GM12878 (cell line): ENCODE data around the gene AARSD1. TPM values are rescaled to one million over a fixed set of nuclear protein-coding genes. Genes with fewer than 3 reads are reported as not detected.

ENCODE experiments used
- ATF7 ChIP-seq: fragments of 450-650 bp; IDR thresholded peaks from 2 replicates; pipeline ENCODE4 v1.6.1; 2016; ENCODE audit warnings: low read depth, mild to moderate bottlenecking
- BCL11A ChIP-seq: IDR thresholded peaks from 2 replicates; pipeline ENCODE4 v1.6.1; 2011; ENCODE audit warnings: low read depth, low read length
- CBX3 ChIP-seq: fragments of 200-600 bp; sonication (generic); IDR thresholded peaks from 2 replicates; pipeline ENCODE4 v1.6.1; 2016; ENCODE audit warnings: low read depth, borderline replicate concordance
- CBX5 ChIP-seq: sonication (generic); IDR thresholded peaks from 2 replicates; pipeline ENCODE4 v1.6.1; 2016; ENCODE audit warnings: low read depth, moderate library complexity, mild to moderate bottlenecking, inconsistent platforms
- EED ChIP-seq: sonication (generic); IDR thresholded peaks from 2 replicates; pipeline ENCODE4 v1.6.1; 2016; ENCODE audit warnings: antibody characterized with exemption, low read depth
- ELK1 ChIP-seq: IDR thresholded peaks from 2 replicates; pipeline ENCODE4 v1.6.1; 2012; ENCODE audit warnings: low read depth, low read length, improper control_type of control experiment
- FOS ChIP-seq: IDR thresholded peaks from 3 replicates; pipeline ENCODE4 v1.6.1; 2011; ENCODE audit warnings: borderline replicate concordance; ENCODE audit not compliant: insufficient read length; ENCODE audit errors: extremely low read depth
- FOXK2 ChIP-seq: fragments of 450-650 bp; IDR thresholded peaks from 2 replicates; pipeline ENCODE4 v1.6.1; 2017; ENCODE audit warnings: mild to moderate bottlenecking, moderate library complexity
- IKZF2 ChIP-seq, 2 experiments: fragments of 450-650 bp; IDR thresholded peaks; 2 replicates each; pipeline ENCODE4 v1.6.1; 2017; ENCODE audit warnings: mild to moderate bottlenecking in 2 of 2, moderate library complexity in 2 of 2
- LARP7 ChIP-seq: fragments of 450-650 bp; IDR thresholded peaks from 2 replicates; pipeline ENCODE4 v1.6.1; 2017; ENCODE audit warnings: mild to moderate bottlenecking
- MXI1 ChIP-seq: fragments of 150-350 bp; IDR thresholded peaks from 2 replicates; pipeline ENCODE4 v1.6.1; 2011; ENCODE audit warnings: low read depth, mild to moderate bottlenecking, inconsistent platforms, low read length, improper control_type of control experiment
- MYB ChIP-seq: fragments of 150-350 bp; IDR thresholded peaks from 2 replicates; pipeline ENCODE4 v1.6.1; 2014; ENCODE audit warnings: mild to moderate bottlenecking, low read depth, low read length, borderline replicate concordance
- PKNOX1 ChIP-seq: fragments of 450-650 bp; IDR thresholded peaks from 2 replicates; pipeline ENCODE4 v1.6.1; 2016; ENCODE audit warnings: mild to moderate bottlenecking
- PML ChIP-seq: IDR thresholded peaks from 2 replicates; pipeline ENCODE4 v1.6.1; 2012; ENCODE audit warnings: low read length, inconsistent platforms
- POLR2AphosphoS2 ChIP-seq: IDR thresholded peaks from 2 replicates; pipeline ENCODE4 v1.6.1; 2011; ENCODE audit warnings: low read depth, mild to moderate bottlenecking, low read length, improper control_type of control experiment, moderate library complexity
- RB1 ChIP-seq: fragments of 450-650 bp; formaldehyde crosslinking; IDR thresholded peaks from 2 replicates; pipeline ENCODE4 v1.6.1; 2017; ENCODE audit warnings: mild to moderate bottlenecking, borderline replicate concordance
- RBBP5 ChIP-seq: fragments of 200-600 bp; sonication (generic); conservative IDR thresholded peaks from 2 replicates; pipeline ENCODE4 v1.6.1; 2016
- SMARCA5 ChIP-seq: fragments of 450-650 bp; IDR thresholded peaks from 2 replicates; pipeline ENCODE4 v1.6.1; 2017; ENCODE audit warnings: mild to moderate bottlenecking
- STAT3 ChIP-seq: IDR thresholded peaks from 2 replicates; pipeline ENCODE4 v1.6.1; 2011; ENCODE audit warnings: low read depth, low read length, improper control_type of control experiment
- polyA plus RNA-seq, 11 experiments: library from polyadenylated mRNA; depleted of rRNA in 4 of 11; unstranded in 6 of 11; stranded (reverse) in 5 of 11; fragments of >200 nt; fragmentation: Nextera tagmentation in 4 of 11; fragmentation: Illumina TruSeq in 1 of 11; extraction: Ambion mirVana in 4 of 11; extraction: Trizol in 1 of 11; gene quantifications; 1 replicate in 1 of 11; 2 replicates in 10 of 11; pipeline versions ENCODE4 v1.2.1 to v1.2.3, GENCODE V29; 2011 to 2016; ENCODE audit warnings: inconsistent platforms in 2 of 11, missing spikeins in 2 of 11, low read depth in 1 of 11
- total RNA-seq, 4 experiments: library from RNA; depleted of rRNA in 3 of 4; stranded (reverse); fragments of >200 nt in 3 of 4; fragmentation: Illumina TruSeq in 1 of 4; extraction: Trizol in 1 of 4; gene quantifications; 2 replicates each; pipeline versions ENCODE4 v1.2.1 to v1.2.3, GENCODE V29; 2013 to 2021
- TF ChIP-seq, protein P1 (sequence below): fragments of 450-650 bp; IDR thresholded peaks from 2 replicates; pipeline ENCODE4 v1.6.1; 2017; ENCODE audit warnings: antibody characterized with exemption, mild to moderate bottlenecking, moderate library complexity
- TF ChIP-seq, protein P2 (sequence below): fragments of 450-650 bp; IDR thresholded peaks from 2 replicates; pipeline ENCODE4 v1.6.1; 2017; ENCODE audit warnings: mild to moderate bottlenecking, moderate library complexity

The AARSD1 gene
- total and polyA plus RNA-seq, 10 of the 15 experiments (the other 5 are each of a cell fraction or from before 2014, with no cell fraction given), result 32.2 to 86.2 (median 52.8) TPM

DNA sequence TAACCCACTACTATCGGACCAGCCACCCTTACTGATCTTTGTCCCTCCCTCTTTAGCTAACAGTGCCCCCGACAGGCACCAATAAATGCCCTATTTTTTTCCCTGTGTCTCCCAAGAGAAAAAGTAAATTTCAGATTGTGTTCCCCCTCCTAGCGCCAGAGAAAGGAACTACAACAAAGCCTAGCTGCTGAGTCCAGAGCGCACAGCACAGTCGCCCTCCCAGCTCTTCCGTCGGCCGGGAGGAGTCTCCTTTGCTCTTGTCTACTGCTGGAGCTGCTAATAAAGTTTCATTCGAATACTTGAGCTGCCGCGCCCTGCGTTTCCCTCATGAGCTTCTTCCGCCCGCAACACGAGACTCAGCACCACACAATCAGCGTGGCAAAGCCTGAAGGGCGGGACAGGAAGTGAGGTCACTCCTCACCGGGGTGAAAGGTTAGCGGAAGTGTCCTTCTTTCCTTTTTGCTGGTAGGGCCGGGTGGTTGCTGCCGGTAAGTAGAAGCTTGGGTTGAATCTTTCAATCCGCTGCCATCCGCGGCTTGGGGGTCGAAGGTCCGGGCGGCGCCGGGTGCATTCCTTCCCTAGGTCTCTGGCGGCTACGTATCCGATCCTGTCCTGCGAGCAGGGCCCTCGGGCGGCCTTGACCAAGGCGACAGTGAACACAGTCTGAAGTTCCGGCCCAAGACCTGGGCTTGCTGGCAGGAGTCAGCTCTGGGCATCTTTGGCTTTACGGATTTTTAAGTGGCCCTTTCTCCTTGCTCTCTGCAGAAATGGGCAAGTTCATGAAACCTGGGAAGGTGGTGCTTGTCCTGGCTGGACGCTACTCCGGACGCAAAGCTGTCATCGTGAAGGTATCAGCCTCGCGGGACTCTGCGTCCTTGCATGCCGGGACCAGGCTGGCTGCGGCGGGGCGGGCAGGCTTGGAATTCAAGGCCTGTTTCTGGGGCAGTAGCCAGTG, 34.0 kb upstream of the AARSD1 start, which contains the start of gene RPL27 (continued):
- TF ChIP-seq EED, result peak; percentile 57; the same call in 1 of the 2 replicates
- 0 out of 2 replicates have a peak, but pooled peaks have one; percentile 32 for TF ChIP-seq MYB
- TF ChIP-seq PKNOX1, result peak; percentile 61; the same call in 1 of the 2 replicates
- peak; percentile 85; the same call in 1 of the 2 replicates for TF ChIP-seq RB1
- TF ChIP-seq FOS, result no peak
- no peak for TF ChIP-seq CBX3
- peak; percentile 93; the same call in 1 of the 2 replicates for TF ChIP-seq CBX5
- TF ChIP-seq PML, result peak; percentile 98
- no peak; the same call in 1 of the 2 replicates for TF ChIP-seq STAT3
- TF ChIP-seq, protein P1, sequence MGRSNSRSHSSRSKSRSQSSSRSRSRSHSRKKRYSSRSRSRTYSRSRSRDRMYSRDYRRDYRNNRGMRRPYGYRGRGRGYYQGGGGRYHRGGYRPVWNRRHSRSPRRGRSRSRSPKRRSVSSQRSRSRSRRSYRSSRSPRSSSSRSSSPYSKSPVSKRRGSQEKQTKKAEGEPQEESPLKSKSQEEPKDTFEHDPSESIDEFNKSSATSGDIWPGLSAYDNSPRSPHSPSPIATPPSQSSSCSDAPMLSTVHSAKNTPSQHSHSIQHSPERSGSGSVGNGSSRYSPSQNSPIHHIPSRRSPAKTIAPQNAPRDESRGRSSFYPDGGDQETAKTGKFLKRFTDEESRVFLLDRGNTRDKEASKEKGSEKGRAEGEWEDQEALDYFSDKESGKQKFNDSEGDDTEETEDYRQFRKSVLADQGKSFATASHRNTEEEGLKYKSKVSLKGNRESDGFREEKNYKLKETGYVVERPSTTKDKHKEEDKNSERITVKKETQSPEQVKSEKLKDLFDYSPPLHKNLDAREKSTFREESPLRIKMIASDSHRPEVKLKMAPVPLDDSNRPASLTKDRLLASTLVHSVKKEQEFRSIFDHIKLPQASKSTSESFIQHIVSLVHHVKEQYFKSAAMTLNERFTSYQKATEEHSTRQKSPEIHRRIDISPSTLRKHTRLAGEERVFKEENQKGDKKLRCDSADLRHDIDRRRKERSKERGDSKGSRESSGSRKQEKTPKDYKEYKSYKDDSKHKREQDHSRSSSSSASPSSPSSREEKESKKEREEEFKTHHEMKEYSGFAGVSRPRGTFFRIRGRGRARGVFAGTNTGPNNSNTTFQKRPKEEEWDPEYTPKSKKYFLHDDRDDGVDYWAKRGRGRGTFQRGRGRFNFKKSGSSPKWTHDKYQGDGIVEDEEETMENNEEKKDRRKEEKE, result no peak
- TF ChIP-seq, protein P2, sequence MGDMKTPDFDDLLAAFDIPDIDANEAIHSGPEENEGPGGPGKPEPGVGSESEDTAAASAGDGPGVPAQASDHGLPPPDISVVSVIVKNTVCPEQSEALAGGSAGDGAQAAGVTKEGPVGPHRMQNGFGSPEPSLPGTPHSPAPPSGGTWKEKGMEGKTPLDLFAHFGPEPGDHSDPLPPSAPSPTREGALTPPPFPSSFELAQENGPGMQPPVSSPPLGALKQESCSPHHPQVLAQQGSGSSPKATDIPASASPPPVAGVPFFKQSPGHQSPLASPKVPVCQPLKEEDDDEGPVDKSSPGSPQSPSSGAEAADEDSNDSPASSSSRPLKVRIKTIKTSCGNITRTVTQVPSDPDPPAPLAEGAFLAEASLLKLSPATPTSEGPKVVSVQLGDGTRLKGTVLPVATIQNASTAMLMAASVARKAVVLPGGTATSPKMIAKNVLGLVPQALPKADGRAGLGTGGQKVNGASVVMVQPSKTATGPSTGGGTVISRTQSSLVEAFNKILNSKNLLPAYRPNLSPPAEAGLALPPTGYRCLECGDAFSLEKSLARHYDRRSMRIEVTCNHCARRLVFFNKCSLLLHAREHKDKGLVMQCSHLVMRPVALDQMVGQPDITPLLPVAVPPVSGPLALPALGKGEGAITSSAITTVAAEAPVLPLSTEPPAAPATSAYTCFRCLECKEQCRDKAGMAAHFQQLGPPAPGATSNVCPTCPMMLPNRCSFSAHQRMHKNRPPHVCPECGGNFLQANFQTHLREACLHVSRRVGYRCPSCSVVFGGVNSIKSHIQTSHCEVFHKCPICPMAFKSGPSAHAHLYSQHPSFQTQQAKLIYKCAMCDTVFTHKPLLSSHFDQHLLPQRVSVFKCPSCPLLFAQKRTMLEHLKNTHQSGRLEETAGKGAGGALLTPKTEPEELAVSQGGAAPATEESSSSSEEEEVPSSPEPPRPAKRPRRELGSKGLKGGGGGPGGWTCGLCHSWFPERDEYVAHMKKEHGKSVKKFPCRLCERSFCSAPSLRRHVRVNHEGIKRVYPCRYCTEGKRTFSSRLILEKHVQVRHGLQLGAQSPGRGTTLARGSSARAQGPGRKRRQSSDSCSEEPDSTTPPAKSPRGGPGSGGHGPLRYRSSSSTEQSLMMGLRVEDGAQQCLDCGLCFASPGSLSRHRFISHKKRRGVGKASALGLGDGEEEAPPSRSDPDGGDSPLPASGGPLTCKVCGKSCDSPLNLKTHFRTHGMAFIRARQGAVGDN, result peak; percentile 89
- peak; percentile 98 for TF ChIP-seq MXI1
- no peak for TF ChIP-seq BCL11A
- TF ChIP-seq SMARCA5, result peak; percentile 55; the same call in 1 of the 2 replicates
- peak; percentile 74 to 85 for TF ChIP-seq IKZF2 (IDR thresholded peaks at IDR 0.05)
- peak; percentile 97; the same call in 1 of the 2 replicates for TF ChIP-seq RBBP5
- TF ChIP-seq POLR2AphosphoS2, result peak; percentile 94
- peak; percentile 79 for TF ChIP-seq LARP7
- peak; percentile 96 for TF ChIP-seq ATF7
- peak; percentile 85 for TF ChIP-seq FOXK2
- peak; percentile 87 for TF ChIP-seq ELK1
